Heart left ventricle (tissue), 16 donors: Measurements from ENCODE around the gene BSPRY. TPM values are rescaled to one million over a fixed set of nuclear protein-coding genes. Genes with fewer than 3 reads are reported as not detected.

ENCODE experiments used
- ATAC-seq, 4 donors: fragments of 200-7000 bp; cut with Tn5 transposase; one replicate each; pipeline ENCODE4 v1.9.1; 2020 to 2022; ENCODE audit warnings: moderate library complexity in 4 of 4, mild to moderate bottlenecking in 3 of 4, moderate number of reproducible peaks in 1 of 4
- DNase-seq, 5 donors: peaks; one replicate each; pipeline ENCODE4 v3.0.0-alpha.2; 2020
- H3K27ac ChIP-seq, 12 donors: fragments of 200-600 bp; sonication (generic) in 4 of 12; one replicate each; pipeline versions ENCODE4 v1.5.0 to v1.8.0; 2016 to 2022; ENCODE audit warnings: mild to moderate bottlenecking in 2 of 12
- H3K27me3 ChIP-seq, 9 donors: fragments of 200-600 bp; sonication (generic) in 2 of 9; one replicate each; pipeline versions ENCODE4 v1.5.1 to v1.8.0; 2016 to 2022; ENCODE audit warnings: mild to moderate bottlenecking in 3 of 9
- H3K36me3 ChIP-seq, 9 donors: fragments of 200-600 bp; sonication (generic) in 2 of 9; one replicate each; pipeline versions ENCODE4 v1.5.0 to v1.8.0; 2018 to 2022; ENCODE audit warnings: mild to moderate bottlenecking in 2 of 9
- H3K4me1 ChIP-seq, 12 donors: fragments of 200-600 bp; sonication (generic) in 4 of 12; one replicate each; pipeline versions ENCODE4 v1.5.0 to v1.8.0; 2016 to 2022; ENCODE audit warnings: mild to moderate bottlenecking in 3 of 12
- H3K4me3 ChIP-seq, 12 donors: fragments of 200-600 bp; sonication (generic) in 4 of 12; one replicate each; pipeline versions ENCODE4 v1.5.0 to v1.8.0; 2017 to 2022; ENCODE audit warnings: mild to moderate bottlenecking in 9 of 12, moderate library complexity in 4 of 12
- H3K9me3 ChIP-seq, 12 donors: fragments of 200-600 bp; sonication (generic) in 4 of 12; one replicate each; pipeline versions ENCODE4 v1.5.0 to v1.8.0; 2016 to 2022; ENCODE audit warnings: mild to moderate bottlenecking in 1 of 12
- POLR2A ChIP-seq, 2 donors: fragments of 450-650 bp; IDR thresholded peaks; one replicate each; pipeline ENCODE4 v1.6.1; 2017; ENCODE audit warnings: antibody characterized with exemption in 2 of 2, mild to moderate bottlenecking in 2 of 2, moderate library complexity in 2 of 2
- WGBS, 4 donors: extraction: QIAGEN DNeasy Blood & Tissue Kit in 2 of 4; methylation state at CpG; one replicate each; pipeline versions ENCODE4 v1.1.5 to v1.1.7; 2013 to 2018; 5-methylcytosine and 5-hydroxymethylcytosine counted together
- intact Hi-C, 10 donors: fragments of 100-400 bp; cut with DNase I; formaldehyde crosslinking; loops; one replicate each; pipeline versions ENCODE4 v1.11.1 to v1.14.2; 2022
- polyA plus RNA-seq, 2 donors: library from polyadenylated mRNA; stranded (reverse); fragments of 200-250 nt; gene quantifications; one replicate each; pipeline ENCODE4 v1.2.3, GENCODE V29; 2013
- total RNA-seq, 9 donors: library from RNA; depleted of rRNA in 2 of 9; stranded (reverse); fragments of >200 nt in 2 of 9; fragmentation: NEBNext Ultra II Directional in 3 of 9; extraction: Animal tissue kit (Norgen Biotek cat#: 25700) in 3 of 9; gene quantifications; one replicate each; pipeline versions ENCODE4 v1.1.0 to v1.2.4, GENCODE V29; 2016 to 2023
- TF ChIP-seq, protein P1 (sequence below), 12 donors: fragments of 200-600 bp; sonication (generic) in 4 of 12; IDR thresholded peaks; one replicate each; pipeline versions ENCODE4 v1.5.0 to v1.8.0; 2018 to 2022; ENCODE audit warnings: antibody characterized with exemption in 12 of 12, mild to moderate bottlenecking in 5 of 12
- donor health status: ischemic (EF 13 %, LVEDD 7.1; RV severe dilation, severe dysfunction).
- donor health status: healthy with polysubstance abuse.
- donor health status: DM: no; HTN: yes; CAD: no.
- donor health status: DM: no; HTN: no; CAD: no.
- donor health status: ischemic (EF 25% LVEDD 6.9; RV normal size, moderate dysfunction).
- donor health status: ischemic (EF 25% LVEDD 5.7; RV mildly dilated, moderate dysfunction).
- donor health status: healthy.
- donor health status: DM: yes; HTN: yes; CAD: no.
- donor health status: ischemic (EF 35%, LVEDD 5.7; RV mildly dilated, moderate dysfunction).
- donor health status: nonischemic (EF 11% LVEDD 7.7; RV severe dilation, severe dysfunction).
- donor health status: DM: yes; HTN: yes; CAD: no.
- donor health status: PGD.
- donor health status: ischemic (EF 29% LVEDD 5.4; RV normal size, mild dysfunction).
- donor health status: nonischemic (EF 23%, LVEDD 6.1; RV moderate dilation, normal function).

Gene BSPRY
- total and polyA plus RNA-seq, 11 donors: 0.39 to 7.6 (median 1.7) TPM; not detected in 1

DNA sequence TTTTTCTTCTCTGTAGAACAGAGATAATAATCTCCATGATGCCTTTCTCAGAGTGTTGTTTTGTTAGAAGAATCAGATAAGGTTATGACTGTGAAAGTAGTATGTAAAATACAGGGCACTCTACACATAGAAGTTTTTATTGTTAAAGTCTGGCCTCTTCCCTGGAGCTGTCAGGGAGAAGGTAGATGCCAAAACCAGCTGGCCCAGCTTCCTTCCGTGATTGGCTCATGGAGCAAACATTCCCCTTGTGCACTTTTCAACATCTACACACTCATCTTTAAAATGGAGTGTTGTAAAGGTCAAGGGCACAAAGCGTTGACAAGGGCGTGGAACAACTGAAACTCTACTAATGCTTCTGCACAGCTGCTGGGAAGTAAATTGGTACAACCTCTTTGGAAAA, 38.8 kb upstream of the BSPRY start:
- intact Hi-C loops: loop anchor here in 5 of 10 donors (1.0 to 10.0 kb wide), 8 partner anchors 88 to 354 kb away; partner anchors contain the start of genes ALAD (in 2 of the 5), C9orf43 (in 1 of the 5) and POLE3 (in 1 of the 5)

DNA sequence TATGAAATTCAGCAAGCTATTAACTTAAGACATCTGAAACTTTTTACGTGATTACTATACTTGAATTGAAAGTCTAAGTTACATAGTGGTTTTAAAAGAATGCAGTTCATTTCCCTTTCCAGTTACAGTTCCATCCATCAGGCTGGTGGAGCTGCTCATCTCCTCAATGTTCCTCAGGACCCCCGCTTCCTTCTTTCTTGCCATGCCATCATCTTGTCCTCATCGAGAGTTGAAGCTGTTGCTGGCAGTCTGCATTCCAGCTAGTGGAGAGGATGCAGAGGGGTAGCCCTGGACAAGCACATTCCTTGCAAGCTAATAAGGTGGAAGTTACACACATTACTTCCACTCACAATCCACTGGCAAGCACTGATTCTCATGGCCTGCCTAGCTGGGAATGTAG, 37.4 kb upstream of the BSPRY start:
- Histone ChIP-seq H3K4me1 (peaks cover 0 to 22% (median 9%) of the 10 kb centered on the region in 12 donors), H3K9me3 (no peaks in the 10 kb centered on the region), H3K27me3 (no peaks in the 10 kb centered on the region), H3K27ac (no peak overlapping the region), H3K4me3 (no peak overlapping the region), H3K36me3 (peaks cover 0 to 9% (median under 1%) of the 10 kb centered on the region in 9 donors)
- intact Hi-C loops: loop anchor here in 4 of 10 donors (2.0 to 10.0 kb wide), 6 partner anchors 87 to 353 kb away; partner anchors contain the start of gene ALAD (in 1 of the 4)
- ATAC-seq (no peak), DNase-seq (no peak)
- WGBS, 4 donors: 84 to 91% (median 88%) methylated on average over 3 of the region's 3 CpGs
- TF ChIP-seq POLR2A (IDR thresholded peaks at IDR 0.05): no peak
- TF ChIP-seq, protein P1, sequence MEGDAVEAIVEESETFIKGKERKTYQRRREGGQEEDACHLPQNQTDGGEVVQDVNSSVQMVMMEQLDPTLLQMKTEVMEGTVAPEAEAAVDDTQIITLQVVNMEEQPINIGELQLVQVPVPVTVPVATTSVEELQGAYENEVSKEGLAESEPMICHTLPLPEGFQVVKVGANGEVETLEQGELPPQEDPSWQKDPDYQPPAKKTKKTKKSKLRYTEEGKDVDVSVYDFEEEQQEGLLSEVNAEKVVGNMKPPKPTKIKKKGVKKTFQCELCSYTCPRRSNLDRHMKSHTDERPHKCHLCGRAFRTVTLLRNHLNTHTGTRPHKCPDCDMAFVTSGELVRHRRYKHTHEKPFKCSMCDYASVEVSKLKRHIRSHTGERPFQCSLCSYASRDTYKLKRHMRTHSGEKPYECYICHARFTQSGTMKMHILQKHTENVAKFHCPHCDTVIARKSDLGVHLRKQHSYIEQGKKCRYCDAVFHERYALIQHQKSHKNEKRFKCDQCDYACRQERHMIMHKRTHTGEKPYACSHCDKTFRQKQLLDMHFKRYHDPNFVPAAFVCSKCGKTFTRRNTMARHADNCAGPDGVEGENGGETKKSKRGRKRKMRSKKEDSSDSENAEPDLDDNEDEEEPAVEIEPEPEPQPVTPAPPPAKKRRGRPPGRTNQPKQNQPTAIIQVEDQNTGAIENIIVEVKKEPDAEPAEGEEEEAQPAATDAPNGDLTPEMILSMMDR (IDR thresholded peaks at IDR 0.05): no peak

More for the DNA sequence above, 38.8 kb upstream of the BSPRY start:
- no peaks in the 10 kb centered on the region for H3K9me3 ChIP-seq
- H3K4me1 ChIP-seq: peaks cover 0 to 22% (median 9%) of the 10 kb centered on the region in 12 donors
- 14 to 33% (median 23%) methylated on average over 3 of the region's 3 CpGs for WGBS, 4 donors
- H3K27me3 ChIP-seq: no peaks in the 10 kb centered on the region
- no peak overlapping the region for H3K4me3 ChIP-seq
- peak overlapping the region in 6 of 12 donors; percentile 16 to 73 (median 50) for H3K27ac ChIP-seq
- no peaks in the 10 kb centered on the region for H3K36me3 ChIP-seq
- DNase-seq (peak in 3 of 5 donors; percentile 26 to 65 (median 43)), ATAC-seq (peak in 3 of 4 donors; percentile 86 to 92 (median 89))
- no peak for TF ChIP-seq POLR2A (IDR thresholded peaks at IDR 0.05)
- TF ChIP-seq, protein P1 (IDR thresholded peaks at IDR 0.05): no peak

DNA sequence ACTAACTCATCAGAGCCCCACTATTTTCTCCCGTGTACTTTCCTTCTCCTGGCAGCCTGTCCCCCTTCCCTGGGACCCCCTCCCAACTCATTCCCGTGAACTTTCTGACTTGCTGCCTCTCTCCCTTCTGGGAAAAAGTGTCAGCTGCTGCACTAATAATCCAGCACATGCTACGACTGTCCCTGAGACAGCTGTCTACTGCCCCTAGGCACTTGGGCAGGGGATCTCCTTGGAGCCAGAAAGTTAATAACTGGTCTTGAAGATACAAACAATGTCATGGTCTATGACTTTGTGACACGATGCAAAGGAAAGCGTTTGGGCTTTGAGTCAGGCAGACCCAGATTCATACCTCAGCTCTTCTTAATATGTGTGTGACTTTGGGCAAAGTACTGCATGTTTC, 36.1 kb upstream of the BSPRY start:
- ATAC-seq (no peak), DNase-seq (no peak)
- WGBS, 4 donors: 75 to 83% (median 80%) methylated on average over 5 of the region's 5 CpGs
- intact Hi-C loops: loop anchor here in 4 of 10 donors (5.0 to 10.0 kb wide), 5 partner anchors 89 to 352 kb away; partner anchors contain the start of gene ALAD (in 1 of the 4)
- Histone ChIP-seq H3K4me1 (peaks cover 0 to 22% (median 9%) of the 10 kb centered on the region in 12 donors), H3K27me3 (no peaks in the 10 kb centered on the region), H3K9me3 (no peaks in the 10 kb centered on the region), H3K36me3 (peaks cover 0 to 19% (median 3%) of the 10 kb centered on the region in 9 donors), H3K4me3 (no peak overlapping the region), H3K27ac (no peak overlapping the region)
- TF ChIP-seq, protein P1 (IDR thresholded peaks at IDR 0.05): no peak
- TF ChIP-seq POLR2A (IDR thresholded peaks at IDR 0.05): no peak

DNA sequence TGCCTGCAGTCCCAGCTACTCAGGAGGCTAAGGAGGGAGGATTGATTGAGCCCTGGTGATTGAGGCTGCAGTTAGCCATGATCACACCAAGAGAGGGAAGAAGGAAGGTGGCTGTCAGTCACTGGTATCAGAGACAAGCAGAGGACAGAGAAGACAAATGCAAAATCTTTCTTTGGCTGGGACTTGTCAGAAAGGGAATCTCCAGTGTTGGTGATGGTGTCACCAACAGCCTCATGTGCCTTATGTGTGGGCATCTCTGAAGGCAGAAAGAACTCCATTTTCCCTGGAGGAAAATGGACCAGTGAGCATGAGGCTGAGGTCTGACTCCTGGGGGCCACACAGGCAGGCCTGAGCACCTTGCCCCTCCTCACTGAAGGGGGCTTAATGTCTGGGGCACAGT, 34.1 kb upstream of the BSPRY start:
- Histone ChIP-seq H3K4me1 (peaks cover 0 to 14% (median 6%) of the 10 kb centered on the region in 12 donors), H3K36me3 (peaks cover 0 to 37% (median 16%) of the 10 kb centered on the region in 9 donors), H3K27ac (no peak overlapping the region), H3K27me3 (no peaks in the 10 kb centered on the region), H3K4me3 (no peak overlapping the region), H3K9me3 (no peaks in the 10 kb centered on the region)
- ATAC-seq: no peak
- DNase-seq: no peak
- intact Hi-C loops: loop anchor here in 2 of 10 donors (10.0 kb wide), 2 partner anchors 340 to 350 kb away; no protein-coding TSS in a partner anchor
- TF ChIP-seq POLR2A (IDR thresholded peaks at IDR 0.05): no peak
- TF ChIP-seq, protein P1 (IDR thresholded peaks at IDR 0.05): no peak
